Measurements from ENCODE around the gene ZMYND8. TPM values are rescaled to one million over a fixed set of nuclear protein-coding genes. Genes with fewer than 3 reads are reported as not detected.
A peak's percentile ranks its signal among the peaks of the same experiment; 100 is the strongest.

Gene ZMYND8
- total RNA-seq, 1 donor, result 20.3 TPM

DNA sequence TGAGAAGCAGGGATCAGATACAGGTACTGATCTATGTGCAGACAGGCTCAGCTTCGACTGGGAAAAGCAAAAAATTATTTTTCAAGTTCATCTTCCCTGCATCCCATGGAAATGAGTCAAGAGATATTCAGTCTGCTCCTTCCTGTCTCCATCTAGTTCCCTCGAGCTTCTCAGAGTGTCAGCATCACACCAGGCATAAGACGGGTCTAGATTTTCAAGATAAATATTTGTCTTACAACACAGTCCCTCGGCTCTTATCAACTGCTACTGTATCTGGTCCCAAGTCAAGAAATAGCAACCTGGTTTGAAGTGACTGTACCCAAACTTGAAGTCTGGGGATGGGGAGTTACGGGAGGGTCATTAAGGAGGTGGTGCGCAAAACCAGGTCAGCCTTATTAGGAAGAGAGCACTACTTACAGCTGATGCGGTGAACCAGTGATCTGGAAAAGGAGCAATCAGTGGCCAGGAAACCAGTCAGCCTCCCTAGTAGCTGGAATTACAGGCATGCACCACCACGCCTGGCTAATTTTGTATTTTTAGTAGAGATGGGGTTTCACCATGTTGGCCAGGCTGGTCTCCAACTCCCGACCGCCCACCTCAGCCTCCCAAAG is 29.7 kb downstream of the ZMYND8 start:
- DNase-seq (ENCODE audit: low read depth), result peak; percentile 81

DNA sequence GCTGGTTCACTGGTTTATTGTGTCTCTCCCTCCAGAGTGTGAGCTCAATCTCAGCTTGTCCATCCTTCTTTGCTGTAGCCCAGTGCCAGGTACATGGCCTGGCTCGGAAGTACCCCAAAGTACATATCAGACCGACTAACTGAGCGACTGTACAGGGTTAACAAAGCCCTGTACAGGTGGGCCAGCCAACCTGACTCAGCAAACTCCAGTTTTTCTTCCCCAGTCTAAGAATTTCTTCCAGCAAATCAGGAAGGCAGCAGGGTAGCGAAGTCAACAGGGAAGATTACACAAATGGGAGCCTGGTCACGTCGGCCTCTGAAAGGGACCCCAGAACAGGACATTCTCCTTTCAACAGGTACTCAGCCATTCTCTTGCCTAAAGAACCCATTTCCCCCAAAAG is 31.3 kb downstream of the ZMYND8 start:
- DNase-seq (ENCODE audit: low read depth), result no peak
- TF ChIP-seq, protein P1, sequence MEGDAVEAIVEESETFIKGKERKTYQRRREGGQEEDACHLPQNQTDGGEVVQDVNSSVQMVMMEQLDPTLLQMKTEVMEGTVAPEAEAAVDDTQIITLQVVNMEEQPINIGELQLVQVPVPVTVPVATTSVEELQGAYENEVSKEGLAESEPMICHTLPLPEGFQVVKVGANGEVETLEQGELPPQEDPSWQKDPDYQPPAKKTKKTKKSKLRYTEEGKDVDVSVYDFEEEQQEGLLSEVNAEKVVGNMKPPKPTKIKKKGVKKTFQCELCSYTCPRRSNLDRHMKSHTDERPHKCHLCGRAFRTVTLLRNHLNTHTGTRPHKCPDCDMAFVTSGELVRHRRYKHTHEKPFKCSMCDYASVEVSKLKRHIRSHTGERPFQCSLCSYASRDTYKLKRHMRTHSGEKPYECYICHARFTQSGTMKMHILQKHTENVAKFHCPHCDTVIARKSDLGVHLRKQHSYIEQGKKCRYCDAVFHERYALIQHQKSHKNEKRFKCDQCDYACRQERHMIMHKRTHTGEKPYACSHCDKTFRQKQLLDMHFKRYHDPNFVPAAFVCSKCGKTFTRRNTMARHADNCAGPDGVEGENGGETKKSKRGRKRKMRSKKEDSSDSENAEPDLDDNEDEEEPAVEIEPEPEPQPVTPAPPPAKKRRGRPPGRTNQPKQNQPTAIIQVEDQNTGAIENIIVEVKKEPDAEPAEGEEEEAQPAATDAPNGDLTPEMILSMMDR (IDR thresholded peaks at IDR 0.05; ENCODE audit: insufficient read depth, low read depth, low read length), result no peak
- no peak overlapping the region for H3K4me3 ChIP-seq (ENCODE audit: low read depth, low read length)

More for the DNA sequence above, 29.7 kb downstream of the ZMYND8 start:
- no peak overlapping the region for H3K4me3 ChIP-seq (ENCODE audit: low read depth, low read length)
- TF ChIP-seq, protein P1 (IDR thresholded peaks at IDR 0.05; ENCODE audit: insufficient read depth, low read depth, low read length), result no peak

DNA sequence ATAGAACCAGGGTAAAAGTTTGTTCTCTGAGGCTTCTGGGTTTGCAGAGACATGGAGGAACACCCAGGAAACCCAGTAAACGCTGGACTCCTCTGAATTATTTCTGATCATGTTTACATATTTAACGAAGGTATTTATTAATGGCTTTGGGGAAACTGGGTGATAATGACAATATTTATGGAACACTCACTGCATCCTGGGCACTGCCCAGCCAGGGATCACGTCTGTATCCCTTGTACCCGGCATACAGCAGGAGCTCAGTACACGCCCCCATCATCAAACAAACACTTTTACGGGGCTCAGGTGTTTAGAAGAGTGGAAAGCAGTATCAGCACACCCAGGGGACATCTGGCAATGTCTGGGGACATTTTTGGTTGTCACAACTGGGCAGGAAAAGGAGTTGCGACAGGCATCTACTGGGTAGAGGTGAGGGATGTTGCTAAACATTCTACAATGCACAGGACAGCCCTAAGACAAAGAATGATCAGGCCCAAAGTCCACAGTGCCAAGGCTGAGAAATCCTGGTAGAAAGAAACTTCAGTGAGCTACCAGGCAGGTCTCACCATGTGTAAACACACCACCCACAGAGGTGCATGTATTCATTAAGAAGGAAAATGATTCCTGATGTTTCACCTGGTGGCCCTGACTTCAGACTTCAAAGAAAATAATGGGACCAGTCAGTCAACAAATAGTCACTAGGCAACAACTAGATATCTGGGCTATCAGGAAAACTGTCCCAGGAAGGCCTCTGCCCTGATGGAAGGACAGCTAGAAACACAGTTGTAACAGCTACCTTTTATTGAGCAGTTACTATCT is 35.3 kb downstream of the ZMYND8 start:
- no peak for DNase-seq (ENCODE audit: low read depth)
- TF ChIP-seq, protein P1 (IDR thresholded peaks at IDR 0.05; ENCODE audit: insufficient read depth, low read depth, low read length), result no peak
- no peak overlapping the region for H3K4me3 ChIP-seq (ENCODE audit: low read depth, low read length)

DNA sequence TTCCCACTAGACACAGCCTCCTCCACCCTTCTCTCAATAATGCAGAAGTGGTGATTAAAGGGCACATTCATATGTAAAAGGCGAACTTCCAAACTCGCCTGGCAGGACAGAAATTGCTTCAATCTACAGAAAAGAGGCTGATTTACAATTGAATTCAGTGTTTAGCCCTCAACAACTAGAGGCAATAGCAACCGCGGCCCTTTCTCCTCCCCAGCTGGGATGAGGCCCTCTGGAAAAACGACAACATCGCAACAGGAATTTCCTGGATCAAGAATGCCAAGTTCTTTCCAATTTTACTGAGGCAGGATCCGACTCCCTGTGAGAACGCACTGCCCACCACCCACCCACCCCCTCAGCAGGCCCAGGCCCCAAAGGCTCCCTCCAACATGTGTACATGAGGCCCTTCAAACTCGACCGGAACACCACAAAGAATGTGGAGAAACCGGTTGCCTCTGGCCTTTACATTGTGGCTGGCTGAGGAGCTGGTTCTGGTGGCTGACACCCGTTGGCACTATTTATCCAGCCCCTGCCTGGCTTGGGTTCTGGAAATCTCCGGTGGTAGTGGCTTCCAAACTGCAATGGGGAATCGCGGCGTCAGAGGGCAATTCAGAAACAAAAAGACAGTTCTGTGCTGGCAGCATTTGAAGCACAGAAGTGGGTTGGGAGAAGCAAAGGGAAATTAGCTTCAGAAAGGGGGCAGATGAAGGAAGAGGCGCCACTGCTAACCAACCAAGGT is 36.8 kb downstream of the ZMYND8 start:
- peak; percentile 76 for DNase-seq (ENCODE audit: low read depth)
- peak overlapping the region; percentile 5 for H3K4me3 ChIP-seq (ENCODE audit: low read depth, low read length)
- TF ChIP-seq, protein P1 (IDR thresholded peaks at IDR 0.05; ENCODE audit: insufficient read depth, low read depth, low read length), result no peak

DNA sequence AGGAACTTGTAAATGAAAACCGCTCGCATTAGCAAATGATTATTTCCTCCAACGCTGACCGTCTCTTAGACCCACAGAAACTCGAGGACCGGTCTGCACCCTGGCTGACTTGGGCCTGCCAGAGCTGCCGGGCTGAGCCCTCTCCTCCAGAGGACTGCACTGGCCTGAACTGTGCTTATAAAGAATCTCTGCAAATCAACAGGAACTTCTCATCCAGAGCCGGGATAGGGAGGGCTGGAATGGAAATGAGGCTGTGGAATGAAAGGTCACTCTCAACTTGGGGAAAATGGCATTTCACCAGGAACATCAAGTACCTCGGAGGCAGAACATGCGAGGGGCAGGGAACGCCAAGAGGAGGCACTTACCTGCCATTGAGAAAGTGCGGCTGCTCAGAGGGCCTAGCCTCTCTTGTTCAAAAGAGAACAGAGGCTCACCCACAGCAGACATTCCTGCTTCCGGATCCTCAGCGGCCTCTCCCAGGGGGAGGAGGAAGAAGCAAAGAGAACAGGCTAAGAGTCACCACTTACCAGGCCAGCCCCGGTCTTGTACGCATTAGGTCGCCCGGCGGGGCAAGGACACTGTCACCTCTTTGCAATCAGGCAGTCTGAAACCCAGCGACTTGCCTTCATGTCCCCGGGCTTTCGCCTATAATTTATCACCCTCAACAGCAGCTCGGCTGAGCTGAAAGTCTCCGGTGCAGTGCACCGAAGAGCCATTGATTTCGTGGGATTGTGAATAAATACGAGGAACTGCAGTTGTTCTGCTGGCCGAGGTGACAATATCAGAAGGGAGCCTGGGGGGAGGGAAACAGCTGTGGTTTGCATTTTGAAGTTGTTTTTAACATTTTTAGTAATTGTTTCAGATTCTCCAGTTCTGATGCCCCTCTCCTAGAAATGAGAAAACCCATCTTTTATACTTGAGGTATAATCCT is 37.6 kb downstream of the ZMYND8 start:
- peak; percentile 79 for DNase-seq (ENCODE audit: low read depth)
- TF ChIP-seq, protein P1 (IDR thresholded peaks at IDR 0.05; ENCODE audit: insufficient read depth, low read depth, low read length), result no peak
- peak overlapping the region; percentile 10 for H3K4me3 ChIP-seq (ENCODE audit: low read depth, low read length)

DNA sequence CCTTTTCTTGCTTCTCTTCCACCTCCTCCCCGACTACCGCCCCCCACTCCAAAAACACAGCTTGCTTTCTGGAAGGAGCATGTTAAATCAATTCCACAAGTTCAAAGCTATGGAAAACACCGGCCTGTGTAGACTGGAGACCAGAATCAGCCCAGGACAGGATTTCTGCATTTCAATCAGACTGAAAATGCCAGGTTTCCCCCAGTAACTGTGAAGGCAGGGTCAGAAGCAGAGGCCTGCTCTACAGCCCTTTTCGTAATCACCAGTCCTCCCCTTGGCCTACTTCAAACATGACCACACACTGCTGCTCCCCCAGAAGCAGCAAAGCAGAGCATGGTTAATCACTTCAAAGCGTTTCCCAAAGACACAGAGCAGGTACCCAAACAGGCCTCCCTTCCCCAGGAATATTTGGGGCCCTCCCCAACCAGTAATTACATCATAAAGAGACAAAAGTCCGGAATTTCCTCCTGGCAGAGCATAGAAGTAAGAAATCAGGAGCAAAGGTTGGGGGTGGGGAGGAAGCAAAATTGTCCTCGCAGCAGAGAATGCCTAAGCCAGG is 38.4 kb downstream of the ZMYND8 start:
- H3K4me3 ChIP-seq (ENCODE audit: low read depth, low read length), result peak overlapping the region; percentile 10

More for the DNA sequence above, 38.4 kb downstream of the ZMYND8 start:
- DNase-seq (ENCODE audit: low read depth), result peak; percentile 81
- TF ChIP-seq, protein P1 (IDR thresholded peaks at IDR 0.05; ENCODE audit: insufficient read depth, low read depth, low read length), result no peak

Measured in fibroblast of villous mesenchyme (primary cell).